ENCODE results near the gene PLGRKT.

- TF ChIP-seq GATA3 (IDR thresholded peaks at IDR 0.05; ENCODE audit: low read depth, low read length) (no peak), GATA2 (IDR thresholded peaks at IDR 0.05; ENCODE audit: low read depth, low read length) (no peak)
Observed at GRCh38 chr9:5448461-5449435, 11.0 kb upstream of the PLGRKT start.
